Activated CD4-positive, alpha-beta T cell treated with anti-CD3 and anti-CD28 coated beads, Interleukin-2, amount 50 U/mL, for 4 hours (primary cell): Measurements from ENCODE around the gene ZNRF3.
"Not testable (repeated sequence)": the region's sequence is repeated elsewhere in the genome, so short reads cannot be mapped to it uniquely, and the experiment has no call there.

Source experiments
- DNase-seq, 2 experiments: peaks; one replicate each; pipeline ENCODE4 v3.0.0-alpha.2; 2020

The ZNRF3 gene

DNA sequence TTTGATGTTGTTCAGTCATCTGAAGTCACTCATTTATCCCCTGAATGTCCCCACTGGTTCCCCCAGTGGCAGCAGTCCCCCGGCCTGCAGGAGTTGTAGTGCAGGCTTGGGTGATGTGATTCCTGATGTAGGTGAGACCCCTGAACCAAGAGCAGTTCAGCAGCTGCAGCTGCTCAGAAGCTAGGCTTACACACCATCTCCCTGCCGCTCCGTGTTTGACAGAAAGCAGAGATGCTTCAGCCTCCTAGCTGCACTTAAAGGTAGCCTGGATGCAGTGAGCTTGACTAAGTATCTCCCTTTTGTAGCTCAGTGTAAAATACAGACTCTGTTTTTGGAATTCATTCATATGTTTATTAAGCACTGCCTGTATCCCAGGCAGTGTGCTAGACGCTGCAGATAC lies 130.9 kb downstream of the ZNRF3 start:
- DNase-seq = no peak

DNA sequence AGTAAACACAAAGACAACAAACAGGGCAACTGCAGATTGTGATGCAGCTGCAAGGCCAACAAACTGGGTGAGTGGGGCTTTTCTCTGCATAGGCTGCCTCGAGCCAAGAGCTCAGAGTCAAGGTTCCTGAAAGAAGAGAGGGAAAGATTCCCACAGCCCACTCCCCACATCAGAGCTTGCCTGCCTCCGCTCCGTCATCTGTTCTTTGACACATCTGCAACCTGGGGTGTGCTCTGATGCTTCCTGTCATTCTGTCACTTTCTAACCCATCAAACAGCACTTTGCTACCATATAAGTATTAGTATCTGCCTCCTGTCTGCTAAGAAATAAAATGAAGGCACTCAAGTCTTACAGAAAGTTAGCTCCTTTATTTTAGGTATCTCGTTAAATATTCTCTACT lies 131.4 kb downstream of the ZNRF3 start:
- no peak for DNase-seq

DNA sequence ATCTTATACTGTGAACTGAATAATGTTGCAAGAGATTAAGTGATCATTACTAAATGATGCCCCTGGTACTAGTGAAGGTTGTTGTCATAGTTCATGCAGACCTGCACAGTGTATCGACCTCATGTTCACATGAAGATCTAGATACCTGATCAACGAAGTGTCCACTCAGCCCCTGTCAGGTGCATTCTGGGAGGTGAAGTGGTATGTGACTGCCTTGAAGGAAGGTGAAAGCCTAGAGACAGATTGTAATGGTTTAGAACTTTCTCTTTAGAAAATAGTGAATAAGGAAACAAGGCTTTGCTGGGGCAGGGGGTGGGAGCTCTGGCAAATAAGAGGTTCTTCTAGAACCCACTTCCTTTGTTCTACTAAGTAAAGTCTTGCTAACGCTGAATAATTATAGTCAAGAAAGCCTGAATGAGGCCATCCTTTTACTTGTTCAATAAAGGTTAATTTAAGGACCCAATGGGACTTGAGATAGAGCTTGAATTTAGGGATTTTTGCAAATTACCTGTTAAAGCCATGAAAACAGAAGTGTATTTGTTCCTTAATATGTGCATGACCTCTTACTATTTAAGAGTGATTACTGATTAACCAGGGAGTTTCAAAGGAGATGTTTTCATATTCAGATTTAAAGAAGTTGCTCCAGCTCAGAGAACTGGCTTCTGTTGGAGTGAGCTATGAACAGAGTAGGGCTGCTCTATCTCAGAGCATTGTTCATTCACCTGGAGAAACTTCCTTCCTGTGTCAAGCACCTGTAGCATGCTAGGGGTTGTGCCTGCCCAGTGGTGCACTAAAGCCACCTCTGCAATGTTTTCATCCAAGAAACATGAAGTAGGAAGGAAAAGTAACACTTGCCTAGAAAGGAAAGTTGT lies 132.9 kb downstream of the ZNRF3 start:
- DNase-seq = no peak

DNA sequence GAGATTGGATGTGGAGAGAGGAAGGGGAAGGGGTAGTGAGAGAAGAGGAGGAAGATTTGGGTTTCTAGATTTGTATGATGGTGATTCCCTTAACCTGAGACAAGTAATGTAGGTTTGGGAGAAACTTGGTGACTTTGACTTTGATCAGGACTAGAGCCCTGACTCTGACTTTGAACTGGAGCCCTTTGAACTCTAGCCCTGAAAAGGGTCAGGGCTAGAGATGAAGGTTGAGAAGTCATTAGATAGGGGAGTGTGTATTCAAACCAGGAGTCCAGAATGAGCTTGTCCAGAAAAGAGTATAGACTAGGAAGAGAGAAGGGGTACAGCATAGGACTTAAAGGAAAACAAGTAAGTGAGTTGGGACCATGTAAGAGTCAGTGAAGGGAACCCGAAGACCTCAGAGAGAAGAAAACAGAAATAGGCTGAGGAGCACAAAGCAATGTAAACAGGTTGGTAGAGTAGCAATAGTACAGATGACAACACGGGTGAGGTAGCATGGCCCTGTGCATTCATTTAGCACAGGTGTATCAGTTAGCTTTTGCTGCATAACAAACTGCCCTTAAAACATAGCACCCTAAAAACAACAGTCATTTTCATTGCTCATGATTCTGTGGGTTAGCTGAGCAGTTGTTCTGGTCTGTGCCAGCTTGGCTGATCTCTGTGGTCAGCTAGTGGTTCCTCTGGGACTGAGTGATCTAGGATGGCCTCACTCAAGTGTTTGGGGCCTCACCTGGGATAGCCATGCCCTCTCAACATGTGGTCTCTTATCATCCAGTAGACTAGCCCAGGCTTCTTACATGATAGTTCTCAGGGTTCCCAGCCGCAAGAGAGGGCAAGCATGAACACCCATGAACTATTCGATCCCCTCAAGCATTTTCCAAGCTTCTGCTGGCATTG lies 135.2 kb downstream of the ZNRF3 start:
- no peak for DNase-seq

DNA sequence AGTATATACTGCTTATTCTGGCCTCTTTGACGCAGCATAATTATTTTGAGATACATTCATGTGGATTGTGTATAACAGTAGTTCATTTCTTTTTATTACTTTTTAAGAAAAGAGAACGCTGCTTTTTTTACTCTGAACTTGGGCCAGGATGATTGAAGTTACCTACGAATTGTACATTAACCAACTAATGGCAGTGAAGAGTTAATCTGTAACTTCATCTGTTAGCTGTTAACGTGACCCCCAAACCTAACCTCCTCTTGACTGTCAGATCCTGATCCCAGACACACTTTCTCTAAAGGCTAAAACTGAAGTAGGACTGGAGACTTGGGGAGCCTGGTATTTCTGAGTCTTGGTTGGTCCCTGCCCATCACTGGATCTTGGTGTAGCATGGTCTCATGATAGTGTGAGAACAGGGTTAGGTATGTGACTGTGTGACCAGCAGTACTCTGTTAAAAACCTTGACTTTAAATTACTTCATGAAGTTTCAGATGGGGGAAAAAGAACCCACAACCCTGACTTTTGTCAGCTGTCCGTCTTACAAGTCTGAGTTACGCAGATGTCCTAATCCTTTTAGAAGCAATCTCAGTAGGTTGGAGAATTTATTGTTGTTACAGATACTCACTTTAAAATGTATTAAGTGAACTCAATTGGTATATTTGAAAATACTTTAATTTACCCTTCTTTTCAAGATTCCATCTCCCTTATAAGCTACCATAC lies 138.9 kb downstream of the ZNRF3 start:
- DNase-seq = no peak

DNA sequence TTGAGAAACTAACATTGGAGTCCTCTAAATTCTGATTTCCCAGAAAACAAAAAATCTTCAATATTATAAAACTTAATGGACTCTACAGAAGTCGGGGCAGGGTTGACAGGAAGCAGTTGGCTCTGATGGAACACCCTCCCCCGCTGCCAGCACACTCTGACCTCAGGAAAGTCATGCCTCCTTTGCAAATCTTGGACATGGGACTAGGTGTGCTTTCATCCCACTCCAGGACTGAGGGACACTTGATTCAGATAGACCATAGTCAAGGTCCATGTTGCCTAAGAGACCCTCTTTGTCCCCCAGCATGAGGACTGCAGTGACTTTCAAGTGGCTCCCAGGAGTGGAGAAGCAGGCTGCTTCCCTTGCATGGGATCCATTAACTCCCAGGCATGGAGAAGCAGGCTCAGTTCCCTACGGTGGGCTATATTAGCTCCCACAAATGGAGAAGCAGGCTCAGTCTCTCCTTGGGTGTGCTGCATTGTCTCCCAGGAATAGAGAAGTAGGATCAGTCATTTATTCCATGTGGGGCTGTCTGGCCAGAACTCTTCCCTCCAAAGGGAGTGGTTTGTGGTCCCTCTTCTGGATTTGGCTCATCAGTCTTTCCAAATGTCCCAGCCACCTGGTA lies 139.9 kb downstream of the ZNRF3 start:
- DNase-seq = no peak

DNA sequence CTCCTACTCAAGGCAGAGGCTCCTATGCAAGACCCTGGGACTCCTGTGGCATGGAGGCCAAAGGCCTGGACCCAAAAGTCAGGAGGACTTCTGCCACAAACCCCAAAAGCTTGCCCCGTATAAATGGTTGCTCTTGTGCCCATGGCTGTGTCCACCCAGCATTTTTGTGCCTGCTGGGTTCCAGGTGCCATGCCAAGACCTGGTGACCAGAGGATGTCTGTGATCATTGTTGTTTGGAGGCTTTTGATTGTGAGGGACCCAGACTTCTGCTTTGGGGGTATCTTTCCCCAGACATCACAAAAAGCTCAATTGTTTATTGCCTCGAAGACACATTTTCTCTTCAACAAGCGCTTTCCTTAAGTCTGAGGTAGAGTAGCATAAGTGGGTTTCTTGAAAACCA lies 143.2 kb downstream of the ZNRF3 start:
- no peak for DNase-seq

DNA sequence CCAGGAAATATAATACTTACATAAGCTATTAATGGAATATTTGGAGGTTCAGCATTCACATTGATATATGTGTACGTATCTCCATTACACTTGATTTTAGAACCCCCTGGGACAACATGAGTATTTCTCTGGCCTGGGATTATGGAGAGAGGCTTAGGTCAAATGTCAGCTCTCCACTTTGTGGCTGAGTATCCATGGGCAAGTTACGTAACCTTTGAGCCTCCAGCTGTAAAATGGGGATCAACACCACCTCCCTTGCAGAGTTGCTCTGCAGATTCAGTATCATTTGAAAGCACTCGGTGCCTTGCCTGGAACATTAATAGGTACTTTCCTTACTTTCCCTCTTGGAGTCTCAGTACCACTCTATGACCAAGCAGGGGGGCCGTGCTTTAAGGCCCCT lies 145.1 kb downstream of the ZNRF3 start:
- no peak for DNase-seq

DNA sequence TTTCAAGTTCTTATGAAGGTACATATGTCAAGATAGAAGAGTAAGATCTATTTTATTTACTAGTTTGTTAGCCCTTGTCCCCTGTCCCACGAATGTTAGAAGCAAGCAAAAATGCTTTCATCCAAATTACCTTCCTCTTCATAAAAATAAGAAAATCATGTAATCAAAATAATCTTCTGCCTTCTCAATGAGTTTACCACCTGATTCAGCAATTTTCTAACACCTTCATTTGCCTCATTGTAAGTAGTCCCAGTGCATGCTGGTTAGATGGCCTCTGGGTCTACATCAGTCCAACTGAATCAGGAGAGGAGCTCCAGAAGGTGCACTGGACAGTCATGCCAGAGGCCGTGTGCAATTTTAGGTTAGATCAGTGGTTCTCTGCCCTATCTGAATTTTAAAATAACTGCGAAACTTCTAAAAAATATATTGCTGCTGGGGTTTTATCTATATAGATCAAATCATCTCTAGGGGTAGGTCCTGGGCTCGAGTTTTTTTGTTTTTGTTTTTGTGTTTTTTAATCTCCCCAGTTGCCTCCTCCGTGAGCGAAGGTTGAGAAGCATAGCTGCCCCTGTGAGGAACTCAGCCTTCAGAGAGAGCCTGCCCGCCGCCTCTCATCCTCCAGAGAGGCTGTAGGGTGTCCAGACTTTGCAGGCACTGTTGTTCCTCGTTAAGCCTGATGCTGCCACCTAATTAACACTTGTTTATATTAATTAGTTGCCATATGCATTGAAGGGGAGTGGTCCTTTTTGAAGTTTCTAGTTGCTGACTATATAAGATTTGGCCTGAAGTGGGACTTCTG lies 146.0 kb downstream of the ZNRF3 start:
- no peak for DNase-seq

DNA sequence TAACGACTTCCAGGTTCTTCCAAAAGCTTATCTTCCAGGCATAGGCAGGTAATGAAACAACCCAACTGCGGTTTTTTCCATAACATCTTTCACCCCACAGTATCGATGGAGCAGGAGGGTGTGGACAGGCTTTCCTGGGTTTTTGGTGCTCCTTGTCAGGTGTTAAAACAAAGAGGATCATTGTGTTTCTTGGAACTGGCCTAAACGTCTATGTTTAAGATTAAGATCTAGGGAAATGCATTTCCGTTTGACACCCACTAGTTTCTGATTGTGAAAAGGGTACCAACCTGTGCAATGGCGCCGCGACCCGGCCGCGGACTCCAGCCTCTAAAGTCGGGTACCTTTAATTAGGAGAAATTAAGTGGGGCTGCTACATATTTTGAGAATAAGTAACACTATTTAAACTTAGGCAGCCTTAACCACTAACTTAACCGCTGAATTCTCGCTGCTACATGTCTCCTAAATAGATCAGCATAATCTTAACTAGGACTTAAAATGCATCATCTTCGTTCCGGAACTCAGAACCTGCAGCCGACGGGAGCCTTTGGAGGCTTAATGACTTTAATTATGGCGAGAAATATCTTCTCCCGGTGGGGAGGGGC lies 146.7 kb downstream of the ZNRF3 start:
- no peak for DNase-seq

DNA sequence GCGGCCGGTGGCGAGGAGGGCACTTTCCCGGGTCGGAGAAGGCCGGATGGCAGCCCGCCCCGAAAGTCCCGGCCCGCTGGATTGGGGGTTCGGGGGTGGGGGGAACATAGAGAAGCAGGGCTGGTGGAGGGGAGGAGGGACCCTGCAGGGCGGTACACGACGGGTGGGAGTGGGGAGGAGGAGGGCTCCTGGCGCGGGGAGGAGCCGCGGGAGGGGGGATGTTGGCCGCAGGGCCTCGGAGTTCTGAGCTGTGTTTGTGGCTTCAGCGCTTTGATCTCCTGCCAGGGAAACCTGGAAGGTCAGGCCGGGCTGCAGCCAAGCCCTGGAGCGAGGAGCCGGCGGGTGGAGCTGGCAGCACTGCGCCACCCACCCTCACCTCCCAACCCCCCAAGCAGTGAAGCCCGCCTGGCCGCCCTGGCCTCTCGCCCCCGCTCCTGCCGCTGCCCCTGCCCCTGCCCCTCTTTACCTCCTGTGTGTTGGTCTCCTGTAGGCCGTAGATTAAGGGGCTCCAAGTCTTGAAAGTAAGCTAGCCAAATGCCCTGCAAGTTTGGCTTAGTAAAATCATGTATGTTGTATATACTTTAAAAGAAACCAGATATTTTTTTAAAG lies 147.3 kb downstream of the ZNRF3 start:
- no peak for DNase-seq

DNA sequence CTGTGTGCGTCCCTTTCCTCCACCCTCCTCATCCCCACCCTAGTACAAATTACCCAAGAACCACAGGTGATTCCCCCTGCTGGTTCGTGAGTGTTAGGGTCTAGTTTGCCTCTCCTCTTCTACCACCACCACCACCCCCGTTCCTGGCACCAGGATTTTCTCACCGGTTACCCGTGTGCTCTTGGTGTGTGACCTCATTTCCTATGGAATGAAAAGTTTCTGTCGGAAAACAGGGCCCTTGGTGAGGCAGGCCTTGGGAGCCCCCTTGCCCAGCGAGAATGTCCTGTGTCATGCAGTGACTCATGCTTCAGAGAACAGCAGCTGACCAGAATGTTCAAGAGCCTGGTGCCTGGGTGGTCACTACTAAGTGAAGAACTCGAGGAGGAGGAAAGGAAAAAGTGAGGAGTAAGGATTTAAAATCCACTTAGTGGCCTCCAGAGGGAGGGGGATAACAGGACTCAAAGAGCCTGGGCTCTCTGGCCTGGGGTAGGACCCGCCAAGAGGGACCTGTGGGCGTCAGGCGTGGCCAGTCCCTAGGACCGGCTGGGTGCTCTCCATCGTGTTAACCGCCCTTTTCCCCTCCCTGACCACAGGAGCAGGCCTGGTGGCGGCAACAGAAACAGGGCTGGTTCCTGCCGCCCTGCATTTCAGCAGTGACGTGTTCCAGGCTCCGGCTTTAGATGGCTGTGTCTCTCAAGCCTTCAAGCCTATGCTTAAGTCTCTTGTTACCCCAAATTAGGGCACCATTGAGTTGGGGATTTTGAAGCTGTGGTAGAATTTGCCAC lies 148.0 kb downstream of the ZNRF3 start:
- no peak for DNase-seq

DNA sequence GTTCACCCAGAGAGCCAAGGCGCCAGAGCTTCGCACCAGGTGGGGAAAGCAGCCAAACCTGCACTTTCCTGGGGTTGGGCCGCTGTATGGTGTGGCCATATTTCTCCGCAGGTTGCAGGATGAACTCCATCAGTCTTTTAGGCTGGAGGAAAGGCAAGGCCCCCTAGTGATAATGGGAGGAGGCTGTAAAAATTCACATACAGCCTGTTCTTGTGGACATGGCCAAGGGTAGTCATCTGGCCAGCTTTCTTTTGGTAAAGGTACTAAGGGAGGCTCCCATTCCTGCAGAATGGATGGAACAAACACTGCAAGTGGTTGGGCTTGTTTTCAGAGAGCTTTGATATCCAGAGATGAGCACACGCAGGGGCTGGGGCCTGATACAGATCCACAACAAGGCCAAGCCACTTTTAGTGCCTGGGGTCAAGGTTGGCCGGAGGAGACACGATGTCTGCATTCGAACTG lies 148.7 kb downstream of the ZNRF3 start:
- DNase-seq = no peak

DNA sequence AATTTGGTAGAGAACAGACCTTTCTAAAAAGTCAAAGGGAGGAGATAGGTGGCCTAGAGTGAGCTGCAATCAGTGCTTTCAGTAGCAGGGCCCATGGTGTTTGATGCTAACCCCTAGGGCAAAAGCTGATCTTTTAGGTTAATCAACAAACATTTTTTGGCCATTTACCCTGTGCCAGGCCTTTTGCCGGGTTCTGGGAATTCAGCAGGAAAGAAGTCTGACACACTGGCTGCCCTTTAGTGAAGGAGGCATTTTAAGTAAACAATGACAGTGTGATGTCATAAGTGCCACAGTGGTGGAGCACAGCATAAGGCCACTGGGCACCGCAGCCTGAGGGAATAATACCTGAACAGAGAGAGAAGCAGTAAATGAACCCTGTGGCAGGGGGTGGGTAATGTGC lies 149.2 kb downstream of the ZNRF3 start:
- DNase-seq = no peak

DNA sequence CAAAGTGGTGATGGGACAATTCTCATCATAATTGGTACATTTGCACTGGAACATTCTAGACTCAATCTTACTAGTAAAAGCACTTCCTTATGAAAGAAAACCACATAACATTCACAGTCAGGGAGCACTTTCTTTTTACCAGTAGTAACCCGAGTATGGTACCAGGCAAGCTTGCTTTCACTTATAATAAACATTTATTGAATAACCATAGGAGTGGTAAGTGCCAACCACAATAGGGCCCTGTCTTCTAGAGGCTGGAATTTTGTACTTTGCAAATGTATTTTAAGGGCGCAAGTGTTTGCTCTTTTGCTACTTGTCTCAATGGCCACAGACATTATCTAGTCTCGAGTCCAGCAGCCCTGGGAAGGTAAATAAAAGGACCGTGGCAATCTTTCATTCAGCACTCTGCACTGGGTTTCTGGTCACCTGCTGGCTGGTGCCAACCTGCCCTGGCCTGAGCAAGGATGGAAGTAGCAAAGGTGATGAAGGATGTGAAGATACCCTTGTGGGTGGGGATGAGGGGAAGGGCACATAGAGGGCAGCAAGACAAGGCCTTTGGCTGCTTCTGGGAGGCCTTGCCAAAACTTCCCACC lies 154.1 kb downstream of the ZNRF3 start:
- no peak for DNase-seq

DNA sequence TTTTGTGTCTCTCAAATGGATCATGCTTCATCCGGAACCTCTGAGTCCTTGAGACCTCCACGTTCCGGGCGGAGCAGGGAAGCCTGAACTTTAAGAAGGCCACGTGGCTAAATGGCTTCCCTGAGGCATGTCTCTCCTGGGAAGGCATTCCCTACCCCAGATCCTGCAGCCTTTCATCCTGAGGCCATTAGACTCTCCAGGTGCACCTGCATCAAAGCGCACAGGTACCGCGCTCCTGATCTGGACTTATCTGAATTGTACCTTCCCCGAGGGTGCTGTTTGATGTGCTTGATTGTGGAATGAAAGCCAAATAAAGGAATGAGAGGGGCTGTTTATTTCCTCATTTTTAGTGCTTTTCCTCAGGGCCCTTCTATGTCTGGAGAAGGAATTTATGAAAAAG lies 155.8 kb downstream of the ZNRF3 start:
- DNase-seq = no peak

DNA sequence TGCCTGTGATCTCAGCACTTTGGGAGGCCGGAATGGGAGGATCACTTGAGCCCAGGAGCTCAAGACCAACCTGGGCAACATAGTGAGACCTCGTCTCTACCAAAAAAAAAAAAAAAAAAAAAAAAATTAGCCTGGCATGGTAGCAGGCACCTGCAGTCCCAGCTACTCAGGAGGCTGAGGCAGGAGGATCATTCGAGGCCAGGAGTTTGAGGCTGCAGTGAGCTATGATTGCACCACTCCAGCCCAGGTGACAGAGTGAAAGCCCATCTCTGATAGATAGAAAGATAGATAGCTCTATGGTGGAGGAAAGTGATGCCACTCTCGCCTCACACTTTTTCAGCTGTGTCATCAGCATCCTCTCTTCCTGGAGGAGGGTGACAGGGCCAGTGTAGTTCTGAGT lies 156.3 kb downstream of the ZNRF3 start:
- not testable (repeated sequence) for DNase-seq

DNA sequence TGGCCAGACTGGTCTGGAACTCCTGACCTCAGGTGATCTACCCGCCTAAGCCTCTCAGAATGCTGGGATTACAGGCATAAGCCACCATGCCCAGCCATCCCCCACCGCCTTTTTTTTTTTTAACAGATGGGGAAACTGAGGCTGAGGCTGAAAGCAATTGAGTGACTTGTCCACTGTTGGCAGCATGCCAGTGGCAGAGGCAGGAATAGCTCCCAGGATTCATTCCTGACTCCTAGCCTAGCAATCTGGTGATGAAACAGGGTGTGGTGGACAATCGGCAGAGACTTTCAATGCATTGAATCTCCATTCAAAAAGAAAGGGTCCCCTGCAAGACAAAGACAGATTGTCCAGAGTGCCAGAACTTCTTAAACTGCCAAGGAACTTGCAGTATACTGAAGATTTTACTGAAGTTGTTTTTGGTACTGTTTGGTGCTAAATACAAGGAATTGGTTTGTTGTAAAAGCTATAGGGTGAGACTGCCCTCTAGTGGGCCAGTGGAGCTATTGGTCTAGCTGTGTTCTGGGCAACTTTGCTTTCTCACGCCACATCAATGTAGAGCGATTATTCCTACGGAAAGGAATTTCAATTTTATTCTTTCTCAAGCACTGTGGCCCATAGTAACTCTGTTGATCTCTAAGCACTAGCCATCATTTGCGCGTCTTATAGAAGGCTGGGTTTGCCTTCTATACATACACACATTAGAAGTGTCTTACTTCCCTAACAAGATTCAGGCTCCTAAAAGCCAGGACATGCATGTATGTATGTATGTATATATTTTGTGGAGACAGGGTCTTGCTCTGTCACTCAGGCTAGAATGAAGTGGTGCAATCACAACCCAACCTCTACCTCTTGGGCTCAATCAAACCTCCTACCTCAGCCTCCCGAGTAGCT lies 157.3 kb downstream of the ZNRF3 start:
- peak; percentile 51 to 61 for DNase-seq

DNA sequence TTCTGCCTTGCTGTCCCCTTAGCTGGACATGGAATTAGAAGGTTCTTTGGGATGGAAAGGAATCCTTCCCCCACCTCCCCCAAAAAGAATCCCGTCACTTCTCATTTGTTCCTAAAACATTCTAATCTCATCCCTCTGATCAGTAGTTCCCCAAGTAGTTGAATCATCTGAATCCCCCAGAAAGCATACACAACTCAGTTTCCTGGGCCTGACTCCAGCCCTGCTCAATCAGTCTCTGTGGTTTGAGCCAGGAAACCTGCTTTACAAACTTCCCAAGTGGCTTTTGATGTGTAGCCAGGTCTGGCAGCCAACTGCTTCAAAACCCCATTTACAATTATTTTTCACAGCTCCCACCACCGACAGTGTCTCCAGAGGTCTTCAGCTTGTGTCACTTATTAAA lies 158.0 kb downstream of the ZNRF3 start:
- DNase-seq = no peak
